Glutamatergic neuron (in vitro differentiated cells): ENCODE data around the gene PTPRE. TPM values are rescaled to one million over a fixed set of nuclear protein-coding genes. Genes with fewer than 3 reads are reported as not detected.

Source experiments
- DNase-seq: peaks from one replicate; pipeline ENCODE4 v3.0.0; 2022
- H3K27ac Mint-ChIP-seq: one replicate; pipeline ENCODE4 v1.8.0; 2020; ENCODE audit warnings: mild to moderate bottlenecking, mixed read lengths, inconsistent platforms; ENCODE audit not compliant: unreplicated experiment
- H3K27me3 Mint-ChIP-seq: one replicate; pipeline ENCODE4 v1.8.0; 2020; ENCODE audit warnings: mild to moderate bottlenecking, moderate library complexity, mixed read lengths, inconsistent platforms; ENCODE audit not compliant: unreplicated experiment
- H3K36me3 Mint-ChIP-seq: one replicate; pipeline ENCODE4 v1.8.0; 2020; ENCODE audit warnings: mild to moderate bottlenecking, mixed read lengths, inconsistent platforms; ENCODE audit not compliant: unreplicated experiment
- H3K4me1 Mint-ChIP-seq: one replicate; pipeline ENCODE4 v1.8.0; 2020; ENCODE audit warnings: mild to moderate bottlenecking, low read depth, mixed read lengths, inconsistent platforms; ENCODE audit not compliant: unreplicated experiment
- H3K4me3 Mint-ChIP-seq: one replicate; pipeline ENCODE4 v1.8.0; 2020; ENCODE audit warnings: mild to moderate bottlenecking, mixed read lengths, inconsistent platforms; ENCODE audit not compliant: unreplicated experiment
- H3K9me3 Mint-ChIP-seq: one replicate; pipeline ENCODE4 v1.8.0; 2020; ENCODE audit warnings: mild to moderate bottlenecking, moderate library complexity, mixed read lengths, inconsistent platforms; ENCODE audit not compliant: unreplicated experiment
- CTCF ChIP-seq: fragments of 200-600 bp; sonication (generic); IDR thresholded peaks from one replicate; pipeline ENCODE4 v1.5.0; 2021; ENCODE audit not compliant: partially characterized antibody, unreplicated experiment
- total RNA-seq: library from RNA; stranded (reverse); fragmentation: NEBNext Ultra II Directional; extraction: Animal tissue kit (Norgen Biotek cat#: 25700); gene quantifications from one replicate; pipeline ENCODE4 v1.2.1, GENCODE V29; 2021; ENCODE audit not compliant: unreplicated experiment

PTPRE gene
- total RNA-seq, 1 donor from 2014 or later, result 2.6 TPM

- TF ChIP-seq CTCF, result no peak
- Mint-ChIP-seq H3K27me3 (peaks cover 2% of the 10 kb centered on the region), H3K4me3 (peak overlapping the region; percentile 68), H3K9me3 (peaks cover 4% of the 10 kb centered on the region), H3K36me3 (peaks cover 7% of the 10 kb centered on the region), H3K4me1 (peaks cover 40% of the 10 kb centered on the region), H3K27ac (no peak overlapping the region)
- no peak for DNase-seq
These were observed 94.5 kb downstream of the PTPRE start for GRCh38 chr10:128001363-128001745.

GRCh38 chr10:128001849-128002248, 94.9 kb downstream of the PTPRE start:
- TF ChIP-seq CTCF, result no peak
- Mint-ChIP-seq H3K9me3 (peaks cover 4% of the 10 kb centered on the region), H3K36me3 (peaks cover 7% of the 10 kb centered on the region), H3K27me3 (peaks cover 2% of the 10 kb centered on the region), H3K27ac (no peak overlapping the region), H3K4me3 (no peak overlapping the region), H3K4me1 (peaks cover 40% of the 10 kb centered on the region)
- no peak for DNase-seq

- Mint-ChIP-seq H3K27ac (no peak overlapping the region), H3K4me3 (no peak overlapping the region), H3K9me3 (peaks cover 4% of the 10 kb centered on the region), H3K36me3 (peaks cover 7% of the 10 kb centered on the region), H3K4me1 (peaks cover 26% of the 10 kb centered on the region), H3K27me3 (peaks cover 2% of the 10 kb centered on the region)
- TF ChIP-seq CTCF, result no peak
- no peak for DNase-seq
These were observed 96.6 kb downstream of the PTPRE start for GRCh38 chr10:128003521-128003920.

GRCh38 chr10:128005858-128006257, 99.0 kb downstream of the PTPRE start:
- DNase-seq, result no peak
- peaks cover 5% of the 10 kb centered on the region for H3K27me3 Mint-ChIP-seq
- H3K9me3 Mint-ChIP-seq, result peaks cover 2% of the 10 kb centered on the region
- H3K36me3 Mint-ChIP-seq, result peaks cover 7% of the 10 kb centered on the region
- peaks cover 5% of the 10 kb centered on the region for H3K4me1 Mint-ChIP-seq
- no peak overlapping the region for H3K27ac Mint-ChIP-seq
- TF ChIP-seq CTCF, result no peak
- H3K4me3 Mint-ChIP-seq, result no peak overlapping the region

- Mint-ChIP-seq H3K4me1 (peaks cover 5% of the 10 kb centered on the region), H3K36me3 (peaks cover 7% of the 10 kb centered on the region), H3K27me3 (peaks cover 5% of the 10 kb centered on the region), H3K9me3 (peaks cover 2% of the 10 kb centered on the region), H3K27ac (no peak overlapping the region), H3K4me3 (no peak overlapping the region)
- no peak for TF ChIP-seq CTCF
- DNase-seq, result no peak
These were observed 100.2 kb downstream of the PTPRE start for GRCh38 chr10:128007056-128007455.
